ENCODE measurements around the gene PRKCB.

- TF ChIP-seq CTCF (IDR thresholded peaks at IDR 0.05 in 4 of 5, conservative IDR thresholded peaks at IDR 0.05 in 1 of 5) (no peak), POLR2A (IDR thresholded peaks at IDR 0.05) (no peak)
Observed at GRCh38 chr16:24164416-24164815, 328.6 kb downstream of the PRKCB start.

Data from gastrocnemius medialis (tissue), 4 donors.